HepG2 (cell line): ENCODE data around the gene TEDC2. TPM values are rescaled to one million over a fixed set of nuclear protein-coding genes. Genes with fewer than 3 reads are reported as not detected.

Source experiments
- CENPBD1 ChIP-seq: sonication (generic); formaldehyde crosslinking; IDR thresholded peaks from 2 replicates; pipeline ENCODE4 v1.8.0; 2022; ENCODE audit warnings: missing genetic modification reagents, low read depth, mild to moderate bottlenecking, borderline replicate concordance
- FOXA1 ChIP-seq, 2 experiments: fragments of 450-650 bp in 1 of 2; sonication (generic) in 1 of 2; formaldehyde crosslinking in 1 of 2; IDR thresholded peaks; 2 replicates each; pipeline versions ENCODE4 v1.4.0 to v1.6.1; 2016 to 2020; ENCODE audit warnings: missing genetic modification reagents in 1 of 2
- HINFP ChIP-seq: sonication (generic); formaldehyde crosslinking; IDR thresholded peaks from 2 replicates; pipeline ENCODE4 v1.4.0; 2020; ENCODE audit warnings: low read depth, mild to moderate bottlenecking, missing genetic modification reagents
- JUND ChIP-seq: sonication (generic); formaldehyde crosslinking; IDR thresholded peaks from 2 replicates; pipeline ENCODE4 v1.8.0; 2022; ENCODE audit warnings: mild to moderate bottlenecking, missing genetic modification reagents
- MED1 ChIP-seq: sonication (generic); formaldehyde crosslinking; IDR thresholded peaks from 2 replicates; pipeline ENCODE4 v1.4.0; 2020; ENCODE audit warnings: missing genetic modification reagents
- NAIF1 ChIP-seq: sonication (generic); formaldehyde crosslinking; IDR thresholded peaks from 2 replicates; pipeline ENCODE4 v1.5.0; 2020; ENCODE audit warnings: mild to moderate bottlenecking, missing genetic modification reagents, borderline replicate concordance
- PRDM10 ChIP-seq: sonication (generic); formaldehyde crosslinking; IDR thresholded peaks from 2 replicates; pipeline ENCODE4 v1.4.0; 2020; ENCODE audit warnings: low read depth, missing genetic modification reagents
- TGIF2 ChIP-seq: IDR thresholded peaks from 2 replicates; pipeline ENCODE4 v1.6.1; 2016; ENCODE audit warnings: control low read depth, missing compliant biosample characterization
- YEATS2 ChIP-seq: sonication (generic); formaldehyde crosslinking; IDR thresholded peaks from 2 replicates; pipeline ENCODE4 v1.4.0; 2020; ENCODE audit warnings: missing genetic modification reagents, borderline replicate concordance
- ZNF503 ChIP-seq: sonication (generic); formaldehyde crosslinking; IDR thresholded peaks from 2 replicates; pipeline ENCODE4 v1.4.0; 2020; ENCODE audit warnings: missing genetic modification reagents
- ZNF639 ChIP-seq: conservative IDR thresholded peaks from 2 replicates; pipeline ENCODE4 v1.6.1; 2018; ENCODE audit warnings: missing genetic modification reagents
- ZNF660 ChIP-seq: sonication (generic); formaldehyde crosslinking; IDR thresholded peaks from 2 replicates; pipeline ENCODE4 v1.5.1; 2020; ENCODE audit warnings: mild to moderate bottlenecking, low read depth, missing genetic modification reagents, borderline replicate concordance
- polyA plus RNA-seq, 8 experiments: library from polyadenylated mRNA; depleted of rRNA in 3 of 8; stranded (reverse) in 7 of 8; unstranded in 1 of 8; fragments of >200 nt; fragmentation: Illumina TruSeq in 4 of 8; extraction: Trizol in 4 of 8; gene quantifications; 2 replicates each; pipeline versions ENCODE4 v1.2.1 to v1.2.3, GENCODE V29; 2011 to 2016; ENCODE audit warnings: low read depth in 4 of 8, missing spikeins in 1 of 8, mixed read lengths in 1 of 8; ENCODE audit not compliant: insufficient read depth in 1 of 8
- total RNA-seq, 5 experiments: library from RNA; depleted of rRNA; stranded (reverse); fragments of >200 nt; fragmentation: Illumina TruSeq; extraction: Trizol; gene quantifications; 2 replicates each; pipeline ENCODE4 v1.2.3, GENCODE V29; 2016; ENCODE audit warnings: low read depth in 1 of 5
- TF ChIP-seq, protein P1 (sequence below): sonication (generic); formaldehyde crosslinking; IDR thresholded peaks from 2 replicates; pipeline ENCODE4 v1.8.1; 2023; ENCODE audit warnings: mild to moderate bottlenecking, moderate library complexity, missing genetic modification reagents

Gene TEDC2
- total and polyA plus RNA-seq, 2 of the 13 experiments (the other 11 are each of a cell fraction or from before 2014, with no cell fraction given) = 6.2 to 24.4 TPM

GRCh38 chr16:2429771-2430663, 29.9 kb upstream of the TEDC2 start (continued):
- TF ChIP-seq MED1 (CRISPR knock-in tag) (peak; percentile 30; the same call in 1 of the 2 replicates), JUND (no peak), CENPBD1 (no peak), ZNF503 (0 out of 2 replicates have a peak, but pooled peaks have one; percentile 28), ZNF639 (no peak), PRDM10 (CRISPR knock-in tag) (no peak), ZNF660 (no peak), HINFP (CRISPR knock-in tag) (no peak), FOXA1 (IDR thresholded peaks at IDR 0.05) (no peak), FOXA1 (CRISPR knock-in tag; IDR thresholded peaks at IDR 0.05) (peak; percentile 17; the same call in 1 of the 2 replicates), TGIF2 (CRISPR knock-in tag) (peak; percentile 78), NAIF1 (no peak), YEATS2 (CRISPR knock-in tag) (no peak)
- TF ChIP-seq, protein P1, sequence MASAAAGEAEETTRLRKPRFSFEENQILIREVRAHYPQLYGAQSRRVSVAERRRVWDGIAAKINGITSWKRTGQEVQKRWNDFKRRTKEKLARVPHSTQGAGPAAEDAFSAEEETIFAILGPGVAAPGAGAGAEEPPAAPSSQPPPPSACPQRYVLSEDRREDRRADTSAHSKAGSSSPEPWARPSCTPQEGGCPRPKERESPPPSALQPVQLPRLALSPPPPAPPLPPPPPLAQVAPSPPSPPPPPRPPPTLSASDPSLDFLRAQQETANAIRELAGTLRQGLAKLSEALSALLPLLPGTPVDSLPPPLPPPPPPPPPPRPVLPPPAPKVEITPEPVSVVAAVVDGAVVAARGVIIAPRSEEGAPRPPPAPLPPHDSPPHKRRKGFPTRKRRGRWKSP (CRISPR knock-in tag) = 0 out of 2 replicates have a peak, but pooled peaks have one; percentile 11
